ENCODE measurements around the gene LPCAT1.

The LPCAT1 gene

DNA sequence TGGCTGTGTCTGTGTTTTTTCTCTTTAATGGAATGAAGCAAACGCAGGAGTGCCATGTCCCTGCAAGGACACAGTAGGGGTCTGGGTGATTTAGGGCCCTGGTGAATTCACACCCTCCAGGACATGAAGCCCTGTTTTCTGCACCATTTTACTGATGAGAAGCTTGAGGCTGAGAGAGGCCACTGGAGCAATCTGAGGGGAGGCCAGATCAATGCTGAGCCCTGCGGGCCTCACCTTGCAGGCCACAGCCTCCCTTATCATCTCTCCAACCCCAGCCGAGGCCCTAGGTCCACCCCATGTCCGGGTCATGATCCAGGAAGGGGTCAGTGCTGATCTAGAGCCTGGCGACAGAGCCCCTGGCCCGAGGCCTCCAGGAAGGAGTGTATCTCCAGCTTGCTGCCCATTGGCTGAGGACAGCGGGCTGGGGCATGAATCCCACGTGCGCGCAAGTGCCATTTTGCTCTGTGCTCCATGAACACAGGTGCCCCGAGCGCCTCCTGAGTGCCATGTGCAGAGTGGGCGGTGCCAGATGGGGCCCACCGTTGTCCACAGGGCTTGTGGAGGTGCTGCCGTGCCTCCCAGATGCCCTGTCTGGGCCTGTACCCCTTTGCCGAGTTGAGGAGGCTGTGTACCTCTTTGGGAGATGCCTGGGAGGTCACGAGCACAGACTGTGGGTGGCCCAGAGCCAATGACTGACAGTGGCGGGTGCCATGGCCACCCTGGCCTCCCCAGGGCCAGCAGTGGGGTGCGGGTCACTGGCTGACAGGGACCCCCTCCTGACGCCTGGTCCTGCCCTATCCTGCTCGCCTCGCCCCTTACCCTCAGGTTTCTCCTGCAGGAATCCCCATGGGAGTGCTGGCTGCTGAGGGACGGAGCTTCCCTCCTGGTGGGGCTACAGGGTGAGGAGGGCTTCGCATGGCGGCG lies 32.3 kb upstream of the LPCAT1 start:
- no peak overlapping the region for H3K9ac ChIP-seq (ENCODE audit: insufficient read length)
- H3K27ac ChIP-seq: no peak overlapping the region
- H3K36me3 ChIP-seq (ENCODE audit: insufficient read depth, low read length): no peaks in the 10 kb centered on the region
- no peak for TF ChIP-seq POLR2AphosphoS5 (IDR thresholded peaks at IDR 0.05; ENCODE audit: borderline replicate concordance, low read depth, low read length)
- TF ChIP-seq EZH2 (IDR thresholded peaks at IDR 0.05): no peak
- no peak for TF ChIP-seq FOXP2 (optimal IDR thresholded peaks at IDR 0.05; ENCODE audit: control extremely low read depth, extremely low read length, insufficient read depth)
- DNase-seq (ENCODE audit: low read depth, low spot score): no peak
- H3K4me3 ChIP-seq: no peak overlapping the region
- H3K9me3 ChIP-seq (ENCODE audit: low read depth, low read length): no peaks in the 10 kb centered on the region

DNA sequence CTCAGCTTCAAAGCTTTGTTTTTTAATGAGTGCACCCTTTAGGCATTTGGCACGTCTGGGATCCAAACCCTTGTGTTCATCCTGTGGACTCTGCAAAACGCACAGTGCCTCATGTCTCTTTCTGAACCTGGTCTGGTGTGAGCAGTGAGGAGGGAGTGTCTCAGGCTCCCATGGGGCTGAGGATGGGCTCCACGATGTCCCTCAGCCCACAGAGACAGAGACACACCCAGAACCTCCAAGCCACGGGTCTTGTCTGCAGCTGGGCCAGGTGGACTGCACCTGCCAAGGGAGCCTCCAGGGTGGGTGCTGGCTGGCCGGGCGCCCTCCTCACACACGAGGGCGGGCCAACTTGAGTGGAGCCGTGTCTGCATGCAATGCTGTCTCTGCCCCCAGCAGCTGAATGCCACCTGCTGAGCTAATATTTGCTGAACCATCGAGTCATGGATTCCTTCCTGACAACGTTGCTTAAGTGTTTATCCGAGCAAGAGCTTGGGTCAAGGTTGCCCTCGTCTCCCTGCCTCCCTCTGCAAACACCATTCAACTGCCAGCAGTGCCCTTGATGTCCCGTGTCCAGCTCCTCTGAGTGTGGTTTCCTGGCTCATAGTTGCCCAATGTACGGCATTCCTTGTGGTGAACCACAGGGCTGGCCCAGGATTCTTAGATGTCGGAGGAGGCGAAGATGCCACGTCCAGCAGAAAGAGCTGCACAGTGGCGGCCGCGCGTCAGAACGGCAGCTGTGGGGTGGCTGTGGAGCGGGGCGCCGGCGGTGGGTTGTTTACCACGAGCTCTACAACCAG lies 31.4 kb upstream of the LPCAT1 start:
- Histone ChIP-seq H3K9me3 (ENCODE audit: low read depth, low read length) (no peaks in the 10 kb centered on the region), H3K27ac (no peak overlapping the region), H3K9ac (ENCODE audit: insufficient read length) (no peak overlapping the region), H3K4me3 (peak overlapping the region; percentile 34; the same call in 1 of the 2 replicates), H3K36me3 (ENCODE audit: insufficient read depth, low read length) (no peaks in the 10 kb centered on the region)
- TF ChIP-seq POLR2AphosphoS5 (IDR thresholded peaks at IDR 0.05; ENCODE audit: borderline replicate concordance, low read depth, low read length): no peak
- no peak for DNase-seq (ENCODE audit: low read depth, low spot score)

DNA sequence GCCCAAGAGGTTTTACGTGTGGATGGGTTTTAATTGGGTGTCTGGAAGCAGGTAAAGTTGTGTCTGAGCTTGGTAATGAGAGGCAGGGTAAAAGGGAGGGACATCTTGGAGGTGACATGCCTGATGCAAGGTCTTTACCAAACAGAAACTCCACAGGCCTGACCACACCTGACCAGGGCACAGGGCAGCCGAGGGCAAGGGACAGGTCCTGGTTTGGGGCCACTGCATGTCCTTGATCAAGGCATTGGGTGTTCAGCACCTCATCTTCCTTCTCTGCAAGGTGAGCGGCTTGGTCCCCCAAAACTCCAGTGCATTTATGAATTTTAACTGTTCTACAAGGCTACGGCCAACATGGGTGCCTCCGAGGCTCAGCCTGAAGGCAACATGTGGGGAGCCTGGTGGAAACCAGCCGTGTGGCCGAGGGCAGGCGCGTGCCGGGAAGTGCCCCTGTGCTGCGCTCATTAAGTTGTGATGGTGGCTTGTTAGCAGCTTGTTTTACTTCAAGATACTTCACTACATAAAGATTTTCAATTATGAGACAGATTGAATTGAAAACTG lies 30.7 kb upstream of the LPCAT1 start:
- TF ChIP-seq EZH2 (IDR thresholded peaks at IDR 0.05): no peak
- no peak for TF ChIP-seq POLR2AphosphoS5 (IDR thresholded peaks at IDR 0.05; ENCODE audit: borderline replicate concordance, low read depth, low read length)
- TF ChIP-seq FOXP2 (optimal IDR thresholded peaks at IDR 0.05; ENCODE audit: control extremely low read depth, extremely low read length, insufficient read depth): no peak
- H3K27ac ChIP-seq: no peak overlapping the region
- H3K9me3 ChIP-seq (ENCODE audit: low read depth, low read length): no peaks in the 10 kb centered on the region
- no peak overlapping the region for H3K4me3 ChIP-seq
- no peak overlapping the region for H3K9ac ChIP-seq (ENCODE audit: insufficient read length)
- no peak for DNase-seq (ENCODE audit: low read depth, low spot score)
- H3K36me3 ChIP-seq (ENCODE audit: insufficient read depth, low read length): no peaks in the 10 kb centered on the region

DNA sequence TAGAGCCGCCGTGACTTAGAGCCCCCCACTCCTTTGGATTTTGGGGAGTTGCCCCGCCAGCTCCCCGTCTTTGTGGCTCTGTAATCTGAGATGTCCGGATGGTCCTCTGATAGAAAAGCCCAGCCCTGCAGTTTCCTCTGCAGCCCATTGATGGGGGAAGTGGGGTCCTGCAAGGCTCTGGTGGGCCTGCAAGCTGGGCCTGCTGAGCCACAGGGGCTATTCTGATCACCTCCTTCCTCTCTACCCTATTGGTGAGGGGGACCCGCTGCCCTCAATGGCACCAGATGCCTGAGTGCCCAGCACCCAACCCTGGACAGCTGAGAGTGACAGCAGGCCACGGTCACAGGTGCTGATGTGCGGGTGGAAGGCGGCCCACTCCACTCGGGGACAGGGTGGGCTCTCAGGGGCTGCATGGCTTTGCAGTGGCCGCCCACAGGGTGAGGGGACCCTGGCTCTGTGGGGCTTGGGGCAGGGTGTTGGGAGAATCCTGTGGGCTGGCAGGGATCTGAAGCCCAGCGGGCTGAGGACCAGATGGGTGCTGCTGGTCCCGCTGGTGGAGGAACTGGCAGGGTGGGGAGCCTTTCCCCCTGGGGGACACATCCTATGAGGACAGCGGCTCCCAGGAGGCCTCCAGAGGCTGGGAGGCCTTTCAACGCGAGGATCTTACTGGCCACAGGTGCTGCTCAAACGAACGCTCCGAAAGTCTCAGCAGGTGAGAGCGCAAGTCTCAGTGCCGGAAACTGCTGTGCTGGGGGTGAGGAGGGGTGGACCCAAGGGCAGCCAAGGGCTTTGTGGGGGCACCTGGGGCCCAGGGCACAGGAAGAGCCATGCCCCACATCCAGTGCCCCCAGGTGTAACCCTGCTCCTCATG lies 30.0 kb upstream of the LPCAT1 start:
- DNase-seq (ENCODE audit: low read depth, low spot score): no peak
- no peak for TF ChIP-seq EZH2 (IDR thresholded peaks at IDR 0.05)
- no peak for TF ChIP-seq FOXP2 (optimal IDR thresholded peaks at IDR 0.05; ENCODE audit: control extremely low read depth, extremely low read length, insufficient read depth)
- TF ChIP-seq POLR2AphosphoS5 (IDR thresholded peaks at IDR 0.05; ENCODE audit: borderline replicate concordance, low read depth, low read length): no peak

DNA sequence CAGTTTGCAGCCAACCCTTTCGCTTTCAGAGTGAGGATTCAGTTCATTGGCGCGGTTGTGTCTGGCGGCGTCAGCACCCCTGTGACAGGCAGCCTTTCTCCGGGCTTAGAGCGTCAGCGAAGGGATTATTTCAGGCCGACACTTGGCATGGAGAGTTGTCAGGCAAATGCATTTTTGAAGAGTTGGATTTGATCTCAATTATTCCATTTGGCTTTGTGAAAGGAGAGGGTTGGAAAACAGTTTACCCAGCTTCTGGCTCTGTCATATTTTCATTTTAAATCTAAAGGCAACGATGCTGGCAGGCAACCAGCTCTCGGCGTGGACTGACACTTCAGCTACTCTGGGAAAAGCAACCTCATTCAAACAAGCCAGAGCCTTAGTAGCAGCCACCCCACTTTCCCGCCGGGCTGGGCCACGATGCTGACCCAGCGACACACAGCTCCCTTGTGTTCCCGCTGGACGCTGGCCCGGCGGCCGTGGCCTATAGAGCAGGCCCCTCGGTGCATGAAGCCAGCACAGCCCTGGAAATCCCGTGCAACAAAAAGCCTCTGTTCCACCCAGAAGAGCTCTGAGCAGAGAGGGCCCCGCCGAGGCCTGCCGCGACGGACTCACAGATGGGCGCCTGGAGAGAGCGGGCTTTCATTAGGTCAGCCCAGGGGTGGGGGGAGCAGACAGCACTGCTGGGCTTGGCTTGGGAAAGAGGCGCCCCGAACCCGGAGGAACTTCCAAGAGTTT lies 28.9 kb upstream of the LPCAT1 start:
- Histone ChIP-seq H3K9me3 (ENCODE audit: low read depth, low read length) (no peaks in the 10 kb centered on the region), H3K9ac (ENCODE audit: insufficient read length) (no peak overlapping the region), H3K27ac (no peak overlapping the region), H3K36me3 (ENCODE audit: insufficient read depth, low read length) (no peaks in the 10 kb centered on the region), H3K4me3 (no peak overlapping the region)
- no peak for TF ChIP-seq FOXP2 (optimal IDR thresholded peaks at IDR 0.05; ENCODE audit: control extremely low read depth, extremely low read length, insufficient read depth)
- DNase-seq (ENCODE audit: low read depth, low spot score): no peak

More for the DNA sequence above, 30.0 kb upstream of the LPCAT1 start:
- Histone ChIP-seq H3K27ac (no peak overlapping the region), H3K4me3 (no peak overlapping the region), H3K36me3 (ENCODE audit: insufficient read depth, low read length) (no peaks in the 10 kb centered on the region), H3K9me3 (ENCODE audit: low read depth, low read length) (no peaks in the 10 kb centered on the region), H3K9ac (ENCODE audit: insufficient read length) (no peak overlapping the region)

DNA sequence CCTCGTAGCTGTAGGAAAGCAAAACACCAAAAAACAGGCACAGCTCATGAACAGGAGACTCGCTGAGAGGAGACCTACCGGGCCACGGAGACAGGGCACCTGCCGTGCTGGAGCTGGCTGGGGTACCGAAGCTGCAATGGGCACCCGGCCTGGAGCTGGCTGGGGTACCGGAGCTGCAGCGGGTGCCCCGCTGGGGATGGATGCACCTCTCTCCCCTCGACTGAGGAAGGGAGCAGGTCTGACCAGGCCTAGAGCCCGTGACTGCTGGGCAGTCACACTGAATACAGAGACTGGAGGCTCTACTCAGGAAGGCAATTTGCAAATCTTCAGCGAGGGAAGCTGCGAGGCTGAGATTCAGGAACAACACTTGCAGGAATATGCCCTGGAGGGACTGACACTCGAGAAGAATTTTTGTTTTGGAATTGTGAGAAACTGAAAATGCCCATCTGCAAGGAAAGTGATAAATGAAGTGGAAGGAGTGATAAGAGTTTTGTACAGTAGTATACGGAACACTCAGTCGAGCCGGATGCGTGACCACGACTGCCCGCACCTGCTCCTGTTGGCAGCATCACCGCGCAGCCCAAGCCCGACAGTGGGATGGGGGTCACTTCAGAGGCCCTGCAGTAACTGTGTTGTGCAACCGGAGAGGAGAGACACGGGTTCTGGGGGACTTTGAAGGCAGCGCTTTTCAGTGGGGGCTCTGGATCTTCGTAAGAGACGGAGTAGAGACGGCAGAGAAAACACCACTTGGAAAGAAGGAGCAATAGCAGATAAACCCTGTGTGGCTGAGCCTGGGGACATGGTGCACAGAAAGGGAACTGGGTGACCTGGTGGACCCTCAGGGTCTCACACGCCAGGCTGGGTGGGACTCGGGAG lies 27.9 kb upstream of the LPCAT1 start:
- Histone ChIP-seq H3K27ac (no peak overlapping the region), H3K4me3 (no peak overlapping the region), H3K9me3 (ENCODE audit: low read depth, low read length) (no peaks in the 10 kb centered on the region), H3K9ac (ENCODE audit: insufficient read length) (no peak overlapping the region), H3K36me3 (ENCODE audit: insufficient read depth, low read length) (no peaks in the 10 kb centered on the region)
- no peak for DNase-seq (ENCODE audit: low read depth, low spot score)
- TF ChIP-seq POLR2AphosphoS5 (IDR thresholded peaks at IDR 0.05; ENCODE audit: borderline replicate concordance, low read depth, low read length) (no peak), EZH2 (IDR thresholded peaks at IDR 0.05) (no peak), FOXP2 (optimal IDR thresholded peaks at IDR 0.05; ENCODE audit: control extremely low read depth, extremely low read length, insufficient read depth) (no peak)

All from SK-N-MC (cell line).